ELR (cell line): ENCODE measurements around the gene OCIAD2.
"Not testable (repeated sequence)": the region's sequence is repeated elsewhere in the genome, so short reads cannot be mapped to it uniquely, and the experiment has no call there.

Source experiments
- DNase-seq: peaks from one replicate; pipeline ENCODE4 v3.0.0-alpha.2; 2015; ENCODE audit warnings: low read depth

Gene OCIAD2

GRCh38 chr4:48854395-48854683 is 52.2 kb downstream of the OCIAD2 start:
- DNase-seq, result no peak

- no peak for DNase-seq
Observed at GRCh38 chr4:48853604-48854394, 52.8 kb downstream of the OCIAD2 start.

- no peak for DNase-seq
Observed at GRCh38 chr4:48851651-48852050, 54.9 kb downstream of the OCIAD2 start.

GRCh38 chr4:48848799-48849198 is 57.8 kb downstream of the OCIAD2 start:
- not testable (repeated sequence) for DNase-seq

GRCh38 chr4:48844843-48845242 is 61.7 kb downstream of the OCIAD2 start:
- no peak for DNase-seq

GRCh38 chr4:48841045-48841827 is 65.3 kb downstream of the OCIAD2 start:
- DNase-seq, result no peak

- no peak for DNase-seq
Observed at GRCh38 chr4:48836658-48837057, 69.9 kb downstream of the OCIAD2 start.
